ENCODE results near the gene BBIP1.

BBIP1 gene

GRCh38 chr10:110918643-110919348 lies at the start of gene BBIP1:
Gene BBIP1, minus strand, starts transcription at chr10:110919180. Its CDS starts 1,023 bp downstream, at chr10:110918157.
- peak in 1 of 2 donors; percentile 87 for DNase-seq (ENCODE audit: low read depth in 2 of 2)

- no peak for DNase-seq (ENCODE audit: low read depth in 2 of 2)
These were observed 48.7 kb upstream of the BBIP1 start for GRCh38 chr10:110967645-110968044.

- DNase-seq (ENCODE audit: low read depth in 2 of 2) = no peak
These were observed 48.1 kb upstream of the BBIP1 start for GRCh38 chr10:110967009-110967630.

GRCh38 chr10:110966146-110966545 lies 47.2 kb upstream of the BBIP1 start:
- no peak for DNase-seq (ENCODE audit: low read depth in 2 of 2)

- no peak for DNase-seq (ENCODE audit: low read depth in 2 of 2)
These were observed 46.2 kb upstream of the BBIP1 start for GRCh38 chr10:110965216-110965615.

GRCh38 chr10:110964681-110965080 lies 45.7 kb upstream of the BBIP1 start:
- no peak for DNase-seq (ENCODE audit: low read depth in 2 of 2)

- DNase-seq (ENCODE audit: low read depth in 2 of 2) = no peak
These were observed 44.2 kb upstream of the BBIP1 start for GRCh38 chr10:110963162-110963561.

- no peak for DNase-seq (ENCODE audit: low read depth in 2 of 2)
These were observed 43.5 kb upstream of the BBIP1 start for GRCh38 chr10:110962443-110962842.

GRCh38 chr10:110960333-110960712 lies 41.3 kb upstream of the BBIP1 start:
- no peak for DNase-seq (ENCODE audit: low read depth in 2 of 2)

GRCh38 chr10:110959379-110960332 lies 40.7 kb upstream of the BBIP1 start:
- DNase-seq (ENCODE audit: low read depth in 2 of 2) = no peak

- DNase-seq (ENCODE audit: low read depth in 2 of 2) = no peak
These were observed 38.6 kb upstream of the BBIP1 start for GRCh38 chr10:110957606-110958005.

GRCh38 chr10:110951381-110951780 lies 32.4 kb upstream of the BBIP1 start:
- DNase-seq (ENCODE audit: low read depth in 2 of 2) = no peak

GRCh38 chr10:110947061-110947595 lies 28.1 kb upstream of the BBIP1 start:
- no peak for DNase-seq (ENCODE audit: low read depth in 2 of 2)

GRCh38 chr10:110946496-110946895 lies 27.5 kb upstream of the BBIP1 start:
- DNase-seq (ENCODE audit: low read depth in 2 of 2) = no peak

- no peak for DNase-seq (ENCODE audit: low read depth in 2 of 2)
These were observed 25.9 kb upstream of the BBIP1 start for GRCh38 chr10:110944792-110945396.

- no peak for DNase-seq (ENCODE audit: low read depth in 2 of 2)
These were observed 20.4 kb upstream of the BBIP1 start for GRCh38 chr10:110939419-110939818.

- no peak for DNase-seq (ENCODE audit: low read depth in 2 of 2)
These were observed 17.8 kb upstream of the BBIP1 start for GRCh38 chr10:110936757-110937156.

- DNase-seq (ENCODE audit: low read depth in 2 of 2) = no peak
These were observed 13.7 kb upstream of the BBIP1 start for GRCh38 chr10:110932505-110933180.

- no peak for DNase-seq (ENCODE audit: low read depth in 2 of 2)
These were observed 12.9 kb upstream of the BBIP1 start for GRCh38 chr10:110931769-110932381.

- DNase-seq (ENCODE audit: low read depth in 2 of 2) = no peak
These were observed 8.5 kb upstream of the BBIP1 start for GRCh38 chr10:110927461-110927860.
